Fibroblast of lung (primary cell): Measurements from ENCODE around the gene RFTN2. TPM values are rescaled to one million over a fixed set of nuclear protein-coding genes. Genes with fewer than 3 reads are reported as not detected.
A peak's percentile ranks its signal among the peaks of the same experiment; 100 is the strongest.

ENCODE experiments used
- DNase-seq, 2 donors: peaks; one replicate each; pipeline versions ENCODE4 v3.0.0 to v3.0.0-alpha.2; 2010; ENCODE audit warnings: low read depth in 2 of 2
- H2AFZ ChIP-seq: 2 replicates; pipeline ENCODE4 v1.5.1; 2012; ENCODE audit warnings: low read length, control low read depth, inconsistent platforms
- H3K27ac ChIP-seq: 2 replicates; pipeline ENCODE4 v1.5.1; 2011; ENCODE audit warnings: low read length, control low read depth; ENCODE audit not compliant: insufficient read depth
- H3K27me3 ChIP-seq: 2 replicates; pipeline ENCODE4 v1.5.1; 2011; ENCODE audit warnings: mild to moderate bottlenecking, low read length; ENCODE audit not compliant: control insufficient read depth, insufficient read depth
- H3K36me3 ChIP-seq: 2 replicates; pipeline ENCODE4 v1.5.1; 2011; ENCODE audit warnings: low read length; ENCODE audit not compliant: control insufficient read depth, insufficient read depth
- H3K4me1 ChIP-seq: 2 replicates; pipeline ENCODE4 v1.5.1; 2011; ENCODE audit warnings: low read length; ENCODE audit not compliant: control insufficient read depth, insufficient read depth; ENCODE audit errors: extremely low read depth
- H3K4me2 ChIP-seq: 2 replicates; pipeline ENCODE4 v1.5.1; 2011; ENCODE audit warnings: low read length, control low read depth; ENCODE audit not compliant: insufficient read depth; ENCODE audit errors: extremely low read depth
- H3K4me3 ChIP-seq, 4 experiments: fragments of 200-600 bp in 1 of 4; sonication (generic) in 1 of 4; replicated peaks in 1 of 4; 2 replicates each; pipeline ENCODE4 v1.5.1; 2011 to 2016; ENCODE audit warnings: low read length in 4 of 4, low read depth in 3 of 4, mild to moderate bottlenecking in 3 of 4, control low read depth in 2 of 4, inconsistent platforms in 1 of 4, mixed read lengths in 1 of 4; ENCODE audit not compliant: insufficient read depth in 1 of 4; ENCODE audit errors: control extremely low read depth in 1 of 4
- H3K79me2 ChIP-seq: 2 replicates; pipeline ENCODE4 v1.5.1; 2012; ENCODE audit warnings: mild to moderate bottlenecking, low read length, inconsistent platforms; ENCODE audit not compliant: control insufficient read depth, insufficient read depth
- H3K9ac ChIP-seq: 2 replicates; pipeline ENCODE4 v1.5.1; 2011; ENCODE audit warnings: mild to moderate bottlenecking, low read length, control low read depth; ENCODE audit not compliant: insufficient read depth
- H3K9me3 ChIP-seq: 2 replicates; pipeline ENCODE4 v1.5.1; 2012; ENCODE audit warnings: low read depth, low read length; ENCODE audit not compliant: control insufficient read depth, insufficient read depth
- H4K20me1 ChIP-seq: 2 replicates; pipeline ENCODE4 v1.5.1; 2011; ENCODE audit warnings: low read length; ENCODE audit not compliant: control insufficient read depth, insufficient read depth; ENCODE audit errors: extremely low read depth
- CTCF ChIP-seq, 2 donors: IDR thresholded peaks in 1 of 2; conservative IDR thresholded peaks in 1 of 2; 1 replicate in 1 of 2; 2 replicates in 1 of 2; pipeline ENCODE4 v1.5.1; 2011 to 2012; ENCODE audit warnings: low read length in 2 of 2, control low read depth in 1 of 2, inconsistent platforms in 1 of 2, low read depth in 1 of 2, mild to moderate bottlenecking in 1 of 2
- EZH2 ChIP-seq: IDR thresholded peaks from 2 replicates; pipeline ENCODE4 v1.5.1; 2012; ENCODE audit warnings: low read length, control low read depth, mild to moderate bottlenecking; ENCODE audit errors: missing control alignments
- polyA minus RNA-seq: library from RNA; depleted of rRNA, polyadenylated mRNA; stranded (reverse); fragments of >200 nt; gene quantifications from 2 replicates; pipeline ENCODE4 v1.2.3, GENCODE V29; 2011; ENCODE audit warnings: low replicate concordance
- polyA plus RNA-seq, 2 donors: library from polyadenylated mRNA; depleted of rRNA in 1 of 2; stranded (reverse) in 1 of 2; unstranded in 1 of 2; fragments of >200 nt; gene quantifications; 2 replicates each; pipeline ENCODE4 v1.2.1, GENCODE V29; 2011 to 2012; ENCODE audit warnings: missing spikeins in 1 of 2
- total RNA-seq: library from RNA; depleted of rRNA; stranded (reverse); fragments of >200 nt; gene quantifications from 2 replicates; pipeline ENCODE4 v1.2.1, GENCODE V29; 2014

The RFTN2 gene, protein sequence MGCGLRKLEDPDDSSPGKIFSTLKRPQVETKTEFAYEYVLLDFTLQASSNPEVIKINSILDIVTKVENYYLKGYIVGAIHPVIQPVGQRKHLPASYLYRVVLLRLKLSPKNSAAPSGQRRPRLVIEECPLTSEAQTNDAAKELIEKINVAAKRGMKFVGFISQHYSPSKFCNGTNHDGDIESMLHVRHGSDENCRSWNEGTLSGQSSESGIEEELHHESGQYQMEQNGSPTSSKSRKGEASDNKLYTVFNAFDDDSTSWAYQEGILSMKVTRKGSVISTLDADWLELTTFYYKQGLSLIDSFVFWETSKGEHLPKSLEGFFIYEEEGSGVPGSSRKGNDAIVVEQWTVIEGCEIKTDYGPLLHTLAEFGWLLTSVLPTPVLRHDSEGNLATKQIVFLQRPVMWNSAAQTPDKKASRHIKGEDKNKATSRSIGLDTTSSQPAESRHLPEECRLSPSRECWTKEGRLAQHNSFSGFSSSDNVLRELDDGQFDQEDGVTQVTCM
- total RNA-seq: 6.9 and 10.2 TPM in 2 replicates
- 0.73 and 0.95 TPM in 2 replicates for polyA plus RNA-seq
- polyA plus RNA-seq (2012): 0.24 and 1.1 TPM in 2 replicates
- 0.15 and 2.1 TPM in 2 replicates for polyA minus RNA-seq

DNA sequence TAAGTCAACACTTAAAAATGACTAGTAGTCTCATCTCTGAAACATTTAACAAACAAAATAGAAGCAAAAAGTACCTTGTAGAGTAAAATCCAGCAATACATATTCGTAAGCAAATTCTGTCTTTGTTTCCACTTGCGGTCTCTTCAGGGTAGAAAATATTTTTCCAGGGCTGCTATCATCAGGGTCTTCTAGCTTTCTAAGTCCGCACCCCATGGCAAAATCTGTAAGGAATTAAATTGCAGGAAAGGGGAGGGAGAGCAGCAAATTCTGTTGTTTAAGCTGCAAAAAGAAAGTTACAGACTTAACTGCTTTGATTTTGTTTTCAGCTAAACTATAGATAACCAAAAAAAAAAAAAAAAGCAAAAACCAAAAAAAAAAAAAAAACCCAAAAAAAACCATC lies at the start of gene RFTN2:
Gene RFTN2, minus strand, starts transcription at position 342 of the 400 bp plus-strand sequence. Its CDS starts 129 bp downstream, at position 213.
- peak; percentile 27 to 52 for DNase-seq
- H3K9ac ChIP-seq: peak within 1 kb of the TSS; percentile 34
- peak within 1 kb of the TSS; percentile 92 for H2AFZ ChIP-seq
- no peaks in the 10 kb centered on the region for H3K27me3 ChIP-seq
- peak within 1 kb of the TSS; percentile 55 for H3K27ac ChIP-seq
- no peaks in the 10 kb centered on the region for H4K20me1 ChIP-seq
- H3K4me3 ChIP-seq: peak within 1 kb of the TSS; percentile 45 to 71 (median 58)
- TF ChIP-seq EZH2 (no peak), CTCF (conservative IDR thresholded peaks at IDR 0.05 in 1 of 2, IDR thresholded peaks at IDR 0.05 in 1 of 2; ENCODE audit: low read depth in 1 of 2, low read length in 2 of 2) (no peak)
- H3K4me2 ChIP-seq: peak within 1 kb of the TSS; percentile 76
- no peaks in the 10 kb centered on the region for H3K9me3 ChIP-seq
- no peaks in the 10 kb centered on the region for H3K36me3 ChIP-seq
- H3K79me2 ChIP-seq: no peaks in the 10 kb centered on the region
- H3K4me1 ChIP-seq: no peaks in the 10 kb centered on the region

DNA sequence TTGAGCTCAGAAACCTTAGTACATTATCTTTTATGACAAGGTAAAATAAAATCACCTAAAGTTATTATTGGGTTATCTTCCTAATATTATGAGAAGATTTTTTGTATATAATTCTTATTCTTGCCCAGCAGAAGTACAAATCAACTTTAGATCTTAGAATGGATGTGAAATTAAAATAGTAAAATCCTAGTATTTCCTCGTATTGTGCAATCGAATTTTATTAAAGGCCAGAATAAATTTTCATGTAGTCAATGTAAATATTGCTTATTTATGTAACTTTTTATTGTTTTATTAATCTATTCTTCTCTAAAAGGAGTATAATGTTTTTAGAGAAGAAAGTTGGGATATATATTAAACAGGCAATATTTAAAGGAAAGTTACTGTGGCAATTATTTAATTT lies 42.5 kb upstream of the RFTN2 start:
- no peak overlapping the region for H3K4me3 ChIP-seq
- no peak overlapping the region for H3K9ac ChIP-seq
- H3K9me3 ChIP-seq: no peaks in the 10 kb centered on the region
- no peaks in the 10 kb centered on the region for H3K36me3 ChIP-seq
- no peak overlapping the region for H2AFZ ChIP-seq
- TF ChIP-seq CTCF (conservative IDR thresholded peaks at IDR 0.05 in 1 of 2, IDR thresholded peaks at IDR 0.05 in 1 of 2; ENCODE audit: low read depth in 1 of 2, low read length in 2 of 2) (no peak), EZH2 (no peak)
- no peak for DNase-seq
- no peaks in the 10 kb centered on the region for H3K4me1 ChIP-seq
- H3K4me2 ChIP-seq: no peak overlapping the region
- no peaks in the 10 kb centered on the region for H3K27me3 ChIP-seq
- no peak overlapping the region for H3K27ac ChIP-seq
- H3K79me2 ChIP-seq: no peaks in the 10 kb centered on the region
- H4K20me1 ChIP-seq: no peaks in the 10 kb centered on the region

DNA sequence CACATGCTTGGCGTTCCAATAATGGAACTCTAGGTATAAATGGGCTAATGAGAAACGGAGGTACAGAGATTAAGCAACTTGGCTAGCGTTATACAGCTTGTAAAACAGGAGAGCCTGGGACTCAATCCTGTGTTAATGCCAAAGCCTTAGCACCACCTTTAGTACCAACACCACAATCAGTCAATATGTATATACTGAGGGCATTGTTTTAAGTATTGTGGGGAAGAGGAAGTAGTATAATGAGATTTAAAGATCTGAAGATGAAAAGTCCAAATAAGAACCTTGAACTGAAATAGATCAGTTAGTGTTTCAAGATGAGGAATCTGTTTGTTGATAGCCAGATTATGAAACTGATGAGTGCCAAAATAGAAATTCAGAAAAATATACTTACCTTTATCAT lies 37.9 kb upstream of the RFTN2 start:
- TF ChIP-seq CTCF (conservative IDR thresholded peaks at IDR 0.05 in 1 of 2, IDR thresholded peaks at IDR 0.05 in 1 of 2; ENCODE audit: low read depth in 1 of 2, low read length in 2 of 2): no peak
- no peak for TF ChIP-seq EZH2
- H3K9me3 ChIP-seq: no peaks in the 10 kb centered on the region
- no peaks in the 10 kb centered on the region for H4K20me1 ChIP-seq
- H2AFZ ChIP-seq: no peak overlapping the region
- H3K4me3 ChIP-seq: no peak overlapping the region
- H3K79me2 ChIP-seq: peaks cover 15% of the 10 kb centered on the region
- H3K27me3 ChIP-seq: no peaks in the 10 kb centered on the region
- H3K36me3 ChIP-seq: no peaks in the 10 kb centered on the region
- no peak overlapping the region for H3K4me2 ChIP-seq
- H3K27ac ChIP-seq: no peak overlapping the region
- H3K9ac ChIP-seq: no peak overlapping the region
- DNase-seq: no peak
- peaks cover 3% of the 10 kb centered on the region for H3K4me1 ChIP-seq
